Left ventricle myocardium inferior (tissue), 1 donor: ENCODE data around the gene FADD. TPM values are rescaled to one million over a fixed set of nuclear protein-coding genes. Genes with fewer than 3 reads are reported as not detected.
"Not testable (repeated sequence)": the region's sequence is repeated elsewhere in the genome, so short reads cannot be mapped to it uniquely, and the experiment has no call there.

Source experiments
- DNase-seq: peaks from one replicate; pipeline ENCODE4 v3.0.0-alpha.2; 2020
- H3K27ac ChIP-seq: fragments of 200-600 bp; replicated peaks from 2 replicates; pipeline ENCODE4 v1.8.0; 2021
- H3K27me3 ChIP-seq: fragments of 200-600 bp; 2 replicates; pipeline ENCODE4 v1.8.0; 2021; ENCODE audit warnings: low read depth
- H3K36me3 ChIP-seq: fragments of 200-600 bp; 2 replicates; pipeline ENCODE4 v1.8.0; 2021
- H3K4me1 ChIP-seq: fragments of 200-600 bp; 2 replicates; pipeline ENCODE4 v1.8.0; 2021
- H3K4me3 ChIP-seq: fragments of 200-600 bp; 2 replicates; pipeline ENCODE4 v1.8.0; 2021; ENCODE audit warnings: mild to moderate bottlenecking, moderate library complexity
- H3K9me3 ChIP-seq: fragments of 200-600 bp; replicated peaks from 2 replicates; pipeline ENCODE4 v1.8.0; 2021
- intact Hi-C: fragments of 100-400 bp; cut with micrococcal nuclease; formaldehyde crosslinking; loops from one replicate; pipeline ENCODE4 v1.11.0; 2022
- total RNA-seq: library from RNA; stranded (reverse); fragmentation: NEBNext Ultra II Directional; extraction: Animal tissue kit (Norgen Biotek cat#: 25700); gene quantifications from one replicate; pipeline ENCODE4 v1.2.1, GENCODE V29; 2021
- TF ChIP-seq, protein P1 (sequence below): fragments of 200-600 bp; IDR thresholded peaks from 2 replicates; pipeline ENCODE4 v1.8.0; 2021; ENCODE audit warnings: antibody characterized with exemption, mild to moderate bottlenecking, borderline replicate concordance
- donor health status: DM: no; HTN: yes; CAD: no; lungs with severe emphysema.

Gene FADD
- total RNA-seq, 1 donor from 2014 or later = 10.7 TPM

GRCh38 chr11:70210530-70210929, 7.4 kb downstream of the FADD start:
- Histone ChIP-seq H3K27me3 (no peaks in the 10 kb centered on the region), H3K27ac (no peak overlapping the region), H3K36me3 (peaks cover 32% of the 10 kb centered on the region), H3K4me1 (peaks cover 12% of the 10 kb centered on the region), H3K9me3 (no peaks in the 10 kb centered on the region), H3K4me3 (no peak overlapping the region)
- DNase-seq = no peak
- TF ChIP-seq, protein P1, sequence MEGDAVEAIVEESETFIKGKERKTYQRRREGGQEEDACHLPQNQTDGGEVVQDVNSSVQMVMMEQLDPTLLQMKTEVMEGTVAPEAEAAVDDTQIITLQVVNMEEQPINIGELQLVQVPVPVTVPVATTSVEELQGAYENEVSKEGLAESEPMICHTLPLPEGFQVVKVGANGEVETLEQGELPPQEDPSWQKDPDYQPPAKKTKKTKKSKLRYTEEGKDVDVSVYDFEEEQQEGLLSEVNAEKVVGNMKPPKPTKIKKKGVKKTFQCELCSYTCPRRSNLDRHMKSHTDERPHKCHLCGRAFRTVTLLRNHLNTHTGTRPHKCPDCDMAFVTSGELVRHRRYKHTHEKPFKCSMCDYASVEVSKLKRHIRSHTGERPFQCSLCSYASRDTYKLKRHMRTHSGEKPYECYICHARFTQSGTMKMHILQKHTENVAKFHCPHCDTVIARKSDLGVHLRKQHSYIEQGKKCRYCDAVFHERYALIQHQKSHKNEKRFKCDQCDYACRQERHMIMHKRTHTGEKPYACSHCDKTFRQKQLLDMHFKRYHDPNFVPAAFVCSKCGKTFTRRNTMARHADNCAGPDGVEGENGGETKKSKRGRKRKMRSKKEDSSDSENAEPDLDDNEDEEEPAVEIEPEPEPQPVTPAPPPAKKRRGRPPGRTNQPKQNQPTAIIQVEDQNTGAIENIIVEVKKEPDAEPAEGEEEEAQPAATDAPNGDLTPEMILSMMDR = no peak
- intact Hi-C loops = no loop called here

GRCh38 chr11:70212227-70212811, 9.2 kb downstream of the FADD start:
- Histone ChIP-seq H3K36me3 (peaks cover 18% of the 10 kb centered on the region), H3K4me3 (peak overlapping the region; percentile 51), H3K4me1 (peaks cover 4% of the 10 kb centered on the region), H3K27ac (peak overlapping the region; percentile 46), H3K9me3 (no peaks in the 10 kb centered on the region), H3K27me3 (peaks cover under 1% of the 10 kb centered on the region)
- intact Hi-C loops = no loop called here
- DNase-seq = no peak
- TF ChIP-seq, protein P1 = no peak

- H3K9me3 ChIP-seq, H3K27ac ChIP-seq, H3K36me3 ChIP-seq, DNase-seq, H3K4me3 ChIP-seq, H3K4me1 ChIP-seq, intact Hi-C loops: not testable (repeated sequence)
- peaks cover 11% of the 10 kb centered on the region for H3K27me3 ChIP-seq
These were observed 14.3 kb downstream of the FADD start for GRCh38 chr11:70217388-70217787.

- H3K27me3 ChIP-seq = peaks cover 11% of the 10 kb centered on the region
- H3K9me3 ChIP-seq, H3K27ac ChIP-seq, intact Hi-C loops, H3K4me3 ChIP-seq, H3K36me3 ChIP-seq, DNase-seq, H3K4me1 ChIP-seq: not testable (repeated sequence)
These were observed 15.0 kb downstream of the FADD start for GRCh38 chr11:70218076-70218475.

DNA sequence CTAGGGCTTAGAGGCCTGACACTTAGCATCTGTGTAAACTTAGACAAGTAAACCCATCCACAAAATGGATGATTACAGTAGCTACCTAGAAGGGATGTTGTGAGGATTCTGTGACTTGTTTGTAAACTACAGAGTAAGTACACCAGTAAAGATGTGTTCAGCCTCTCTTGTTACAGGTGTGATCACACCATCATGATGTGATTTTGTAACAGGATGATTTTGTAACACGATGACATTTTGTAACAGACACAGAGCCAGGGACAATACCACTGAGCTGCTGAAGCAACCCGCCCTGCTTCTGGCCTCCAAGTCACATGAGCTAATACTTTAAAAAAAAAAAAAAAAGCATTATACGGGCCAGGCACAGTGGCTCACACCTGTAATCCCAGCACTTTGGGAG, 17.0 kb downstream of the FADD start:
- TF ChIP-seq, protein P1 = no peak
- H3K36me3 ChIP-seq = no peaks in the 10 kb centered on the region
- intact Hi-C loops = no loop called here
- H3K4me1 ChIP-seq = no peaks in the 10 kb centered on the region
- no peak for DNase-seq
- no peak overlapping the region for H3K27ac ChIP-seq
- H3K4me3 ChIP-seq = no peak overlapping the region
- H3K27me3 ChIP-seq = peaks cover 11% of the 10 kb centered on the region
- H3K9me3 ChIP-seq = no peaks in the 10 kb centered on the region

DNA sequence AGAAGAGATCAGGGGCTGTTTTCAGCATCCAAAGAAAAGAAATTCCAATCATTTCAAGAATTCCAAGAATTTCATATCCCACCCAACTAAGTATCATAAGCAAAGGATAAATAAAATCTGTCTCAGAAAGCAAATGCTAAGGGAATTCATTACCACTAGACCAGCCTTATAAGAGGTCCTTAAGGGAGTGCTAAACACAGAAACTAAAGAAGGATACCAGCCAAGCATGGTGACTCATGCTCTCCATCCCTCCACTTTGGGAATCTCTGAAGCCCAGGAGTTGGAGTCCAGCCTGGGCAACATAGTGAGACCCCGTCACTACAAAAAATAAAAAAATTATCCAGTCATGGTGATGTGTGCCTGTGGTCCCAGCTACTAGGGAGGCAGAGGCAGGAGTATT, 17.8 kb downstream of the FADD start:
- Histone ChIP-seq H3K27ac (no peak overlapping the region), H3K27me3 (peaks cover 11% of the 10 kb centered on the region), H3K36me3 (no peaks in the 10 kb centered on the region), H3K4me3 (no peak overlapping the region), H3K9me3 (no peaks in the 10 kb centered on the region), H3K4me1 (no peaks in the 10 kb centered on the region)
- DNase-seq = no peak
- intact Hi-C loops = no loop called here
- TF ChIP-seq, protein P1 = no peak

- H3K27ac ChIP-seq = no peak overlapping the region
- intact Hi-C loops = no loop called here
- H3K4me1 ChIP-seq = peaks cover 3% of the 10 kb centered on the region
- TF ChIP-seq, protein P1 = no peak
- H3K9me3 ChIP-seq = no peaks in the 10 kb centered on the region
- no peaks in the 10 kb centered on the region for H3K27me3 ChIP-seq
- no peak overlapping the region for H3K4me3 ChIP-seq
- DNase-seq = no peak
- no peaks in the 10 kb centered on the region for H3K36me3 ChIP-seq
These were observed 22.6 kb downstream of the FADD start for GRCh38 chr11:70225681-70226177.
